Neuronal stem cell (in vitro differentiated cells): ENCODE results near the gene ROBO2.

Experiments
- DNase-seq: peaks from one replicate; pipeline ENCODE4 v3.0.0-alpha.2; 2013; ENCODE audit warnings: low spot score
- H2AFZ ChIP-seq: one replicate; pipeline ENCODE4 v1.6.1; 2013; ENCODE audit warnings: mild to moderate bottlenecking, low read length, inconsistent platforms
- H2AK5ac ChIP-seq: 2 replicates; pipeline ENCODE4 v1.6.1; 2013; ENCODE audit warnings: low read depth, mild to moderate bottlenecking, inconsistent platforms, low read length, moderate library complexity, mixed read lengths
- H2BK120ac ChIP-seq: 2 replicates; pipeline ENCODE4 v1.6.1; 2013; ENCODE audit warnings: low read depth, mild to moderate bottlenecking, inconsistent platforms, low read length, moderate library complexity, mixed read lengths
- H2BK12ac ChIP-seq: one replicate; pipeline ENCODE4 v1.6.1; 2013; ENCODE audit warnings: low read length, inconsistent platforms
- H2BK15ac ChIP-seq: 2 replicates; pipeline ENCODE4 v1.6.1; 2013; ENCODE audit warnings: mild to moderate bottlenecking, low read length, inconsistent platforms, mixed read lengths
- H2BK5ac ChIP-seq: one replicate; pipeline ENCODE4 v1.6.1; 2013; ENCODE audit warnings: inconsistent platforms, mild to moderate bottlenecking, low read length, moderate library complexity
- H3K14ac ChIP-seq: one replicate; pipeline ENCODE4 v1.6.1; 2013; ENCODE audit warnings: low read length, inconsistent platforms
- H3K18ac ChIP-seq: 2 replicates; pipeline ENCODE4 v1.6.1; 2013; ENCODE audit warnings: low read length, inconsistent platforms
- H3K23ac ChIP-seq: 2 replicates; pipeline ENCODE4 v1.6.1; 2013; ENCODE audit warnings: low read depth, mild to moderate bottlenecking, mixed read lengths, low read length, inconsistent platforms; ENCODE audit not compliant: poor library complexity
- H3K27ac ChIP-seq: replicated peaks from 3 replicates; pipeline ENCODE4 v1.5.1; 2013; ENCODE audit warnings: low read length, inconsistent platforms
- H3K27me3 ChIP-seq, 3 experiments: 2 replicates each; pipeline ENCODE4 v1.6.1; 2013; ENCODE audit warnings: low read length in 3 of 3, mild to moderate bottlenecking in 2 of 3, inconsistent platforms in 1 of 3, low read depth in 1 of 3, mixed read lengths in 1 of 3, moderate library complexity in 1 of 3; ENCODE audit not compliant: control insufficient read depth in 3 of 3, insufficient read depth in 3 of 3
- H3K36me3 ChIP-seq, 2 donors: replicated peaks in 1 of 2; 2 replicates each; pipeline ENCODE4 v1.6.1; 2013; ENCODE audit warnings: low read length in 2 of 2; ENCODE audit not compliant: control insufficient read depth in 2 of 2, insufficient read depth in 2 of 2
- H3K4ac ChIP-seq: 2 replicates; pipeline ENCODE4 v1.6.1; 2013; ENCODE audit warnings: inconsistent platforms, mild to moderate bottlenecking, low read length, moderate library complexity
- H3K4me1 ChIP-seq, 2 donors: 1 replicate in 1 of 2; 2 replicates in 1 of 2; pipeline ENCODE4 v1.6.1; 2013; ENCODE audit warnings: low read length in 2 of 2, low read depth in 1 of 2; ENCODE audit not compliant: control insufficient read depth in 2 of 2, insufficient read depth in 1 of 2
- H3K4me2 ChIP-seq: one replicate; pipeline ENCODE4 v1.6.1; 2013; ENCODE audit warnings: mild to moderate bottlenecking, low read length, inconsistent platforms; ENCODE audit not compliant: insufficient read depth, poor library complexity, severe bottlenecking
- H3K4me3 ChIP-seq, 2 donors: 2 replicates each; pipeline ENCODE4 v1.5.1; 2013; ENCODE audit warnings: low read length in 2 of 2, mild to moderate bottlenecking in 2 of 2, inconsistent platforms in 1 of 2, moderate library complexity in 1 of 2
- H3K79me1 ChIP-seq: one replicate; pipeline ENCODE4 v1.6.1; 2013; ENCODE audit warnings: low read depth, mild to moderate bottlenecking, inconsistent platforms, low read length, moderate library complexity
- H3K9ac ChIP-seq: one replicate; pipeline ENCODE4 v1.6.1; 2013; ENCODE audit warnings: mild to moderate bottlenecking, low read depth, low read length, inconsistent platforms; ENCODE audit not compliant: poor library complexity
- H3K9me3 ChIP-seq, 2 donors: replicated peaks in 1 of 2; 2 replicates each; pipeline versions ENCODE3 to v1.6.1; 2013; ENCODE audit warnings: low read length in 2 of 2, mild to moderate bottlenecking in 2 of 2, inconsistent platforms in 1 of 2, low read depth in 1 of 2, mixed read lengths in 1 of 2, moderate library complexity in 1 of 2; ENCODE audit not compliant: control insufficient read depth in 2 of 2, insufficient read depth in 1 of 2
- H4K8ac ChIP-seq: one replicate; pipeline ENCODE4 v1.6.1; 2013; ENCODE audit warnings: low read depth, mild to moderate bottlenecking, inconsistent platforms, low read length, moderate library complexity
- H4K91ac ChIP-seq: one replicate; pipeline ENCODE4 v1.6.1; 2013; ENCODE audit warnings: low read length, low read depth, mild to moderate bottlenecking, inconsistent platforms; ENCODE audit not compliant: poor library complexity
- WGBS, 2 donors: extraction: QIAGEN DNeasy Blood & Tissue Kit; methylation state at CpG; one replicate each; pipeline ENCODE4 v1.1.7; 2013; ENCODE audit warnings: missing lambda C conversion rate in 2 of 2, mixed read lengths in 1 of 2; ENCODE audit not compliant: insufficient read length in 2 of 2, insufficient replicate concordance in 1 of 2; ENCODE audit errors: extremely low coverage in 2 of 2; 5-methylcytosine and 5-hydroxymethylcytosine counted together

The ROBO2 gene

GRCh38 chr3:77242371-77242770 lies 202.5 kb downstream of the ROBO2 start:
- Histone ChIP-seq H3K4me1 (no peaks in the 10 kb centered on the region), H3K4ac (no peak overlapping the region), H3K36me3 (no peaks in the 10 kb centered on the region), H2BK120ac (no peak overlapping the region), H3K9ac (no peak overlapping the region), H3K23ac (no peak overlapping the region), H3K14ac (no peak overlapping the region), H4K91ac (no peak overlapping the region), H2BK5ac (no peak overlapping the region), H3K4me2 (no peak overlapping the region), H3K27me3 (no peaks in the 10 kb centered on the region), H4K8ac (no peak overlapping the region), H3K27ac (no peak overlapping the region), H3K4me3 (no peak overlapping the region), H2BK15ac (no peak overlapping the region), H3K79me1 (no peaks in the 10 kb centered on the region), H2BK12ac (no peak overlapping the region), H2AFZ (no peak overlapping the region), H3K18ac (no peak overlapping the region), H3K9me3 (peaks cover 0 to 2% of the 10 kb centered on the region in 2 donors), H2AK5ac (no peak overlapping the region)
- DNase-seq, result no peak
- no CpG with 5 or more reads among the region's 2 CpGs for WGBS, 2 donors

DNA sequence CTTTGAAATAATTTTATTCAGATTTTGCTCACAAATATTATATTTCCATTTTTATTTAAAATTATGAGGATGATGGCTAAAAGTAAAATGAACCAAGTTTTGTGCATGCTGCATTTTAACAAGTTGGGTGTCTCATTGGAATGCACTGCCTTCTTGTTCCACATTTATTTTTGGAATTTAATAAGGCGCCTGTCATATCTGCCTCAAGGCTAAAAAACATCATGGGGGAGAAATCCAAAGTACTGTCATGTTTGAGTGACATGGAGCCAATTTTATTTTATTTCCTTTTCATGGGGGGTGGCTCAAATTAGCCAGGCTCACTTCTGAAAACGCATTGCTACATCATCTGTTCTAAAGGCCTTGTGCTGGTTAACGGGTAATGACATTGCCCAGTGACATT lies 205.1 kb downstream of the ROBO2 start:
- Histone ChIP-seq H4K8ac (no peak overlapping the region), H2BK120ac (no peak overlapping the region)

DNA sequence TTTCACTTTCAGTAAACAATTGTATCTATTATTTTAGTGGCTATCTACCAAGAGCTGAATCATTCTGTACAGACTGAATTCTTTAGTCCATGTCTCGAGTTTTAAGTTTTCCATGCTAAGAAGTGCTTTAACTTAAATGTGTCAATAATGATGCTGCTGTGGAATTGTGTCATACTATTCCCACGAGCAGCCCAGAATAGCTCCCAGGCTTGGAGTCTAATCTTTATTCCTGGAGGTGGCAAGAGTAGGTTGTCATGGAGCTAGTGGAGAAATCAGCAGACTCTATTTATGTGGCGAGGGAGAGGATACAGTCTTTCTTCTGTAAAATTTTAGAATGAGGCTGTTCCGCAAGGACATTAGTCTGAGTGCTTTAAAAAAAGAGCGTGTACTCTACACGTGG lies 207.2 kb downstream of the ROBO2 start:
- H3K4me1 ChIP-seq, result no peaks in the 10 kb centered on the region
- H2BK12ac ChIP-seq, result no peak overlapping the region
- H3K4me3 ChIP-seq, result no peak overlapping the region
- no peak overlapping the region for H2BK5ac ChIP-seq
- no peak overlapping the region for H2AK5ac ChIP-seq
- H3K4me2 ChIP-seq, result no peak overlapping the region
- H3K14ac ChIP-seq, result no peak overlapping the region
- H2BK15ac ChIP-seq, result no peak overlapping the region
- H3K9ac ChIP-seq, result no peak overlapping the region
- H3K27ac ChIP-seq, result no peak overlapping the region
- no peaks in the 10 kb centered on the region for H3K27me3 ChIP-seq
- H3K18ac ChIP-seq, result no peak overlapping the region
- H4K91ac ChIP-seq, result no peak overlapping the region
- no peak overlapping the region for H3K4ac ChIP-seq
- H3K79me1 ChIP-seq, result no peaks in the 10 kb centered on the region
- H3K36me3 ChIP-seq, result no peaks in the 10 kb centered on the region
- WGBS, 2 donors, result no CpG with 5 or more reads among the region's 6 CpGs
- no peak for DNase-seq
- no peak overlapping the region for H3K23ac ChIP-seq
- H3K9me3 ChIP-seq, result no peaks in the 10 kb centered on the region
- no peak overlapping the region for H2AFZ ChIP-seq
- H2BK120ac ChIP-seq, result no peak overlapping the region
- H4K8ac ChIP-seq, result no peak overlapping the region

More for the DNA sequence above, 205.1 kb downstream of the ROBO2 start:
- Histone ChIP-seq H3K4me1 (no peaks in the 10 kb centered on the region), H2BK5ac (no peak overlapping the region), H3K4me2 (no peak overlapping the region), H2AFZ (no peak overlapping the region), H3K14ac (no peak overlapping the region), H3K4ac (no peak overlapping the region), H3K23ac (no peak overlapping the region), H3K18ac (no peak overlapping the region), H3K9ac (no peak overlapping the region), H4K91ac (no peak overlapping the region), H3K27me3 (no peaks in the 10 kb centered on the region), H2BK12ac (no peak overlapping the region), H3K27ac (no peak overlapping the region), H3K9me3 (peaks cover 0 to 2% of the 10 kb centered on the region in 2 donors), H3K36me3 (no peaks in the 10 kb centered on the region), H2AK5ac (no peak overlapping the region), H2BK15ac (no peak overlapping the region), H3K79me1 (no peaks in the 10 kb centered on the region), H3K4me3 (no peak overlapping the region)
- DNase-seq, result no peak
- no CpG with 5 or more reads among the region's 3 CpGs for WGBS, 2 donors

- Histone ChIP-seq H3K4me2 (no peak overlapping the region), H2AK5ac (no peak overlapping the region)
These were observed 207.9 kb downstream of the ROBO2 start for GRCh38 chr3:77247817-77248216.

More at GRCh38 chr3:77247817-77248216, 207.9 kb downstream of the ROBO2 start:
- Histone ChIP-seq H3K4ac (no peak overlapping the region), H2AFZ (no peak overlapping the region), H3K9me3 (no peaks in the 10 kb centered on the region), H3K4me1 (no peaks in the 10 kb centered on the region), H3K36me3 (no peaks in the 10 kb centered on the region), H3K9ac (no peak overlapping the region), H4K8ac (no peak overlapping the region), H2BK12ac (no peak overlapping the region), H3K18ac (no peak overlapping the region), H2BK120ac (no peak overlapping the region), H3K27me3 (no peaks in the 10 kb centered on the region), H3K79me1 (no peaks in the 10 kb centered on the region), H3K4me3 (no peak overlapping the region), H2BK5ac (no peak overlapping the region), H3K27ac (no peak overlapping the region), H4K91ac (no peak overlapping the region), H2BK15ac (no peak overlapping the region), H3K14ac (no peak overlapping the region), H3K23ac (no peak overlapping the region)
- no peak for DNase-seq
- WGBS, 2 donors, result no CpG with 5 or more reads among the region's 7 CpGs
